Fibroblast of lung (primary cell): Measurements from ENCODE around the gene SPC24. TPM values are rescaled to one million over a fixed set of nuclear protein-coding genes. Genes with fewer than 3 reads are reported as not detected.

ENCODE experiments used
- DNase-seq, 2 donors: peaks; one replicate each; pipeline versions ENCODE4 v3.0.0 to v3.0.0-alpha.2; 2010; ENCODE audit warnings: low read depth in 2 of 2
- H2AFZ ChIP-seq: 2 replicates; pipeline ENCODE4 v1.5.1; 2012; ENCODE audit warnings: low read length, control low read depth, inconsistent platforms
- H3K27ac ChIP-seq: 2 replicates; pipeline ENCODE4 v1.5.1; 2011; ENCODE audit warnings: low read length, control low read depth; ENCODE audit not compliant: insufficient read depth
- H3K27me3 ChIP-seq: 2 replicates; pipeline ENCODE4 v1.5.1; 2011; ENCODE audit warnings: mild to moderate bottlenecking, low read length; ENCODE audit not compliant: control insufficient read depth, insufficient read depth
- H3K36me3 ChIP-seq: 2 replicates; pipeline ENCODE4 v1.5.1; 2011; ENCODE audit warnings: low read length; ENCODE audit not compliant: control insufficient read depth, insufficient read depth
- H3K4me1 ChIP-seq: 2 replicates; pipeline ENCODE4 v1.5.1; 2011; ENCODE audit warnings: low read length; ENCODE audit not compliant: control insufficient read depth, insufficient read depth; ENCODE audit errors: extremely low read depth
- H3K4me2 ChIP-seq: 2 replicates; pipeline ENCODE4 v1.5.1; 2011; ENCODE audit warnings: low read length, control low read depth; ENCODE audit not compliant: insufficient read depth; ENCODE audit errors: extremely low read depth
- H3K4me3 ChIP-seq, 4 experiments: fragments of 200-600 bp in 1 of 4; sonication (generic) in 1 of 4; replicated peaks in 1 of 4; 2 replicates each; pipeline ENCODE4 v1.5.1; 2011 to 2016; ENCODE audit warnings: low read length in 4 of 4, low read depth in 3 of 4, mild to moderate bottlenecking in 3 of 4, control low read depth in 2 of 4, inconsistent platforms in 1 of 4, mixed read lengths in 1 of 4; ENCODE audit not compliant: insufficient read depth in 1 of 4; ENCODE audit errors: control extremely low read depth in 1 of 4
- H3K79me2 ChIP-seq: 2 replicates; pipeline ENCODE4 v1.5.1; 2012; ENCODE audit warnings: mild to moderate bottlenecking, low read length, inconsistent platforms; ENCODE audit not compliant: control insufficient read depth, insufficient read depth
- H3K9ac ChIP-seq: 2 replicates; pipeline ENCODE4 v1.5.1; 2011; ENCODE audit warnings: mild to moderate bottlenecking, low read length, control low read depth; ENCODE audit not compliant: insufficient read depth
- H3K9me3 ChIP-seq: 2 replicates; pipeline ENCODE4 v1.5.1; 2012; ENCODE audit warnings: low read depth, low read length; ENCODE audit not compliant: control insufficient read depth, insufficient read depth
- H4K20me1 ChIP-seq: 2 replicates; pipeline ENCODE4 v1.5.1; 2011; ENCODE audit warnings: low read length; ENCODE audit not compliant: control insufficient read depth, insufficient read depth; ENCODE audit errors: extremely low read depth
- CTCF ChIP-seq, 2 donors: IDR thresholded peaks in 1 of 2; conservative IDR thresholded peaks in 1 of 2; 1 replicate in 1 of 2; 2 replicates in 1 of 2; pipeline ENCODE4 v1.5.1; 2011 to 2012; ENCODE audit warnings: low read length in 2 of 2, control low read depth in 1 of 2, inconsistent platforms in 1 of 2, low read depth in 1 of 2, mild to moderate bottlenecking in 1 of 2
- EZH2 ChIP-seq: IDR thresholded peaks from 2 replicates; pipeline ENCODE4 v1.5.1; 2012; ENCODE audit warnings: low read length, control low read depth, mild to moderate bottlenecking; ENCODE audit errors: missing control alignments
- polyA plus RNA-seq, 2 donors: library from polyadenylated mRNA; depleted of rRNA in 1 of 2; stranded (reverse) in 1 of 2; unstranded in 1 of 2; fragments of >200 nt; gene quantifications; 2 replicates each; pipeline ENCODE4 v1.2.1, GENCODE V29; 2011 to 2012; ENCODE audit warnings: missing spikeins in 1 of 2
- total RNA-seq: library from RNA; depleted of rRNA; stranded (reverse); fragments of >200 nt; gene quantifications from 2 replicates; pipeline ENCODE4 v1.2.1, GENCODE V29; 2014

The SPC24 gene
- total and polyA plus RNA-seq, 2 donors (not counting 1 experiment from before 2014, with no cell fraction given): 8.1 to 32.0 TPM

GRCh38 chr19:11194173-11194572 is 38.6 kb upstream of the SPC24 start:
- H3K27me3 ChIP-seq: no peaks in the 10 kb centered on the region
- H3K79me2 ChIP-seq: peaks cover 62% of the 10 kb centered on the region
- H3K4me3 ChIP-seq: peak overlapping the region; percentile 26 to 94 (median 40)
- DNase-seq: no peak
- H3K27ac ChIP-seq: peak overlapping the region; percentile 50
- no peak overlapping the region for H3K9ac ChIP-seq
- peak overlapping the region; percentile 96 for H3K4me2 ChIP-seq
- H3K4me1 ChIP-seq: peaks cover 25% of the 10 kb centered on the region
- TF ChIP-seq CTCF (conservative IDR thresholded peaks at IDR 0.05 in 1 of 2, IDR thresholded peaks at IDR 0.05 in 1 of 2; ENCODE audit: low read depth in 1 of 2, low read length in 2 of 2) (no peak), EZH2 (no peak)
- no peak overlapping the region for H2AFZ ChIP-seq
- H3K36me3 ChIP-seq: peaks cover 27% of the 10 kb centered on the region
- no peaks in the 10 kb centered on the region for H4K20me1 ChIP-seq
- H3K9me3 ChIP-seq: no peaks in the 10 kb centered on the region

- Histone ChIP-seq H3K9me3 (no peaks in the 10 kb centered on the region), H3K4me2 (peak overlapping the region; percentile 96), H3K4me3 (peak overlapping the region in 1 of 4 experiments; percentile 94), H3K79me2 (peaks cover 71% of the 10 kb centered on the region), H2AFZ (no peak overlapping the region), H3K36me3 (peaks cover 27% of the 10 kb centered on the region), H4K20me1 (no peaks in the 10 kb centered on the region), H3K9ac (no peak overlapping the region), H3K27ac (no peak overlapping the region), H3K4me1 (peaks cover 27% of the 10 kb centered on the region), H3K27me3 (no peaks in the 10 kb centered on the region)
- TF ChIP-seq CTCF (conservative IDR thresholded peaks at IDR 0.05 in 1 of 2, IDR thresholded peaks at IDR 0.05 in 1 of 2; ENCODE audit: low read depth in 1 of 2, low read length in 2 of 2): no peak
- TF ChIP-seq EZH2: no peak
- no peak for DNase-seq
Observed at GRCh38 chr19:11192957-11193939, 37.7 kb upstream of the SPC24 start.

GRCh38 chr19:11191934-11192333 is 36.4 kb upstream of the SPC24 start:
- Histone ChIP-seq H3K36me3 (peaks cover 29% of the 10 kb centered on the region), H3K27ac (peak overlapping the region; percentile 34), H3K9me3 (no peaks in the 10 kb centered on the region), H3K27me3 (no peaks in the 10 kb centered on the region), H3K9ac (no peak overlapping the region), H3K79me2 (peaks cover 78% of the 10 kb centered on the region), H3K4me1 (peaks cover 27% of the 10 kb centered on the region), H2AFZ (no peak overlapping the region), H3K4me2 (peak overlapping the region; percentile 6), H3K4me3 (peak overlapping the region in 2 of 4 experiments; percentile 26 to 33), H4K20me1 (no peaks in the 10 kb centered on the region)
- DNase-seq: no peak
- TF ChIP-seq EZH2 (no peak), CTCF (conservative IDR thresholded peaks at IDR 0.05 in 1 of 2, IDR thresholded peaks at IDR 0.05 in 1 of 2; ENCODE audit: low read depth in 1 of 2, low read length in 2 of 2) (no peak)
